Inflammatory macrophage (primary cell): ENCODE results near the gene PAX8.

Experiments
- DNase-seq, 2 donors: peaks; one replicate each; pipeline ENCODE4 v3.0.0-alpha.2; 2020 to 2022

PAX8 gene

GRCh38 chr2:113202305-113203216, 76.2 kb downstream of the PAX8 start:
- DNase-seq: no peak

- no peak for DNase-seq
Measured at GRCh38 chr2:113201496-113202304, 77.0 kb downstream of the PAX8 start.

GRCh38 chr2:113200736-113201490, 77.8 kb downstream of the PAX8 start:
- DNase-seq: no peak

- no peak for DNase-seq
Measured at GRCh38 chr2:113200236-113200635, 78.5 kb downstream of the PAX8 start.

GRCh38 chr2:113198790-113199612, 79.7 kb downstream of the PAX8 start:
- peak; percentile 71 to 79 for DNase-seq

GRCh38 chr2:113198048-113198789, 80.5 kb downstream of the PAX8 start:
- DNase-seq: peak in 1 of 2 donors; percentile 14

- DNase-seq: no peak
Measured at GRCh38 chr2:113197347-113198047, 81.2 kb downstream of the PAX8 start.

GRCh38 chr2:113196839-113197238, 81.9 kb downstream of the PAX8 start:
- DNase-seq: no peak

GRCh38 chr2:113195923-113196501, 82.7 kb downstream of the PAX8 start:
- DNase-seq: no peak

- DNase-seq: no peak
Measured at GRCh38 chr2:113192459-113193100, 86.1 kb downstream of the PAX8 start.

- DNase-seq: peak; percentile 43 to 50
Measured at GRCh38 chr2:113190871-113191270, 87.8 kb downstream of the PAX8 start.

GRCh38 chr2:113187771-113188170, 91.0 kb downstream of the PAX8 start:
- DNase-seq: peak; percentile 71 to 83

- no peak for DNase-seq
Measured at GRCh38 chr2:113186433-113186796, 92.3 kb downstream of the PAX8 start.

GRCh38 chr2:113185664-113186432, 92.9 kb downstream of the PAX8 start:
- no peak for DNase-seq

GRCh38 chr2:113184531-113185230, 94.0 kb downstream of the PAX8 start:
- DNase-seq: peak in 1 of 2 donors; percentile 25

GRCh38 chr2:113183703-113184102, 95.0 kb downstream of the PAX8 start:
- DNase-seq: no peak

- no peak for DNase-seq
Measured at GRCh38 chr2:113183264-113183663, 95.5 kb downstream of the PAX8 start.
